Skeletal muscle tissue (tissue), 1 donor: Measurements from ENCODE around the gene WDR90. TPM values are rescaled to one million over a fixed set of nuclear protein-coding genes. Genes with fewer than 3 reads are reported as not detected.

Source experiments
- total RNA-seq: library from RNA; depleted of rRNA; stranded (reverse); fragments of >200 nt; gene quantifications from one replicate; pipeline ENCODE4 v1.2.3, GENCODE V29; 2014

The WDR90 gene
- total RNA-seq, 1 donor from 2014 or later: 6.3 TPM

Other genes with a start within 250 kb of the WDR90 start
- 2.6 TPM for gene DECR2, start 247.5 kb upstream of the WDR90 start, total RNA-seq
- 5.2 TPM for gene RAB11FIP3, start 223.7 kb upstream of the WDR90 start, total RNA-seq
- 9.9 TPM for gene CAPN15, start 121.7 kb upstream of the WDR90 start, total RNA-seq
- not detected for gene PRR35, start 89.0 kb upstream of the WDR90 start, total RNA-seq
- 1.6 TPM for gene NHLRC4, start 82.4 kb upstream of the WDR90 start, total RNA-seq
- 11.0 TPM for gene PIGQ, start 79.4 kb upstream of the WDR90 start, total RNA-seq
- gene RAB40C, start 59.3 kb upstream of the WDR90 start, total RNA-seq: 5.7 TPM
- 0.52 TPM for gene WFIKKN1, start 18.4 kb upstream of the WDR90 start, total RNA-seq
- 32.4 TPM for gene METTL26, start 13.1 kb upstream of the WDR90 start, total RNA-seq
- gene MCRIP2, start 7.5 kb upstream of the WDR90 start, total RNA-seq: 20.4 TPM
- 14.1 TPM for gene RHOT2, start 18.8 kb downstream of the WDR90 start, total RNA-seq
- under 0.01 TPM for gene RHBDL1, start 26.3 kb downstream of the WDR90 start, total RNA-seq
- 87.7 TPM for gene STUB1, start 31.0 kb downstream of the WDR90 start, total RNA-seq
- 13.0 TPM for gene JMJD8, start 35.0 kb downstream of the WDR90 start, total RNA-seq
- 2.1 TPM for gene WDR24, start 41.0 kb downstream of the WDR90 start, total RNA-seq
- gene FBXL16, start 56.4 kb downstream of the WDR90 start, total RNA-seq: not detected
- gene METRN, start 65.8 kb downstream of the WDR90 start, total RNA-seq: 18.3 TPM
- 12.0 TPM for gene ANTKMT, start 71.8 kb downstream of the WDR90 start, total RNA-seq
- gene CCDC78, start 77.1 kb downstream of the WDR90 start, total RNA-seq: not detected
- gene HAGHL, start 77.7 kb downstream of the WDR90 start, total RNA-seq: 1.0 TPM
- gene CIAO3, start 91.6 kb downstream of the WDR90 start, total RNA-seq: 43.3 TPM
- gene MSLN, start 111.4 kb downstream of the WDR90 start, total RNA-seq: 1.0 TPM
- 8.9 TPM for gene RPUSD1, start 139.0 kb downstream of the WDR90 start, total RNA-seq
- 4.2 TPM for gene CHTF18, start 139.3 kb downstream of the WDR90 start, total RNA-seq
- not detected for gene GNG13, start 151.4 kb downstream of the WDR90 start, total RNA-seq